ENCODE data around the gene IL2RA.
"Not testable (repeated sequence)": the region's sequence is repeated elsewhere in the genome, so short reads cannot be mapped to it uniquely, and the experiment has no call there.

IL2RA gene

GRCh38 chr10:6043377-6043776 is 18.8 kb downstream of the IL2RA start:
- H3K4me3 Mint-ChIP-seq, H3K27me3 Mint-ChIP-seq, ATAC-seq, H3K9me3 Mint-ChIP-seq: not testable (repeated sequence)
- Mint-ChIP-seq H3K36me3 (peaks cover 21% of the 10 kb centered on the region), H3K27ac (peak overlapping the region; percentile 87), H3K4me1 (peaks cover 66% of the 10 kb centered on the region)

GRCh38 chr10:6040205-6040604 is 22.0 kb downstream of the IL2RA start:
- Mint-ChIP-seq H3K27ac (no peak overlapping the region), H3K4me1 (peaks cover 64% of the 10 kb centered on the region), H3K36me3 (peaks cover 35% of the 10 kb centered on the region), H3K4me3 (no peak overlapping the region), H3K27me3 (no peaks in the 10 kb centered on the region), H3K9me3 (no peaks in the 10 kb centered on the region)
- no peak for ATAC-seq

GRCh38 chr10:6039711-6040110 is 22.5 kb downstream of the IL2RA start:
- peaks cover 63% of the 10 kb centered on the region for H3K4me1 Mint-ChIP-seq
- H3K27ac Mint-ChIP-seq, result no peak overlapping the region
- peaks cover 37% of the 10 kb centered on the region for H3K36me3 Mint-ChIP-seq
- no peaks in the 10 kb centered on the region for H3K9me3 Mint-ChIP-seq
- H3K4me3 Mint-ChIP-seq, result no peak overlapping the region
- H3K27me3 Mint-ChIP-seq, result no peaks in the 10 kb centered on the region
- ATAC-seq, result no peak

DNA sequence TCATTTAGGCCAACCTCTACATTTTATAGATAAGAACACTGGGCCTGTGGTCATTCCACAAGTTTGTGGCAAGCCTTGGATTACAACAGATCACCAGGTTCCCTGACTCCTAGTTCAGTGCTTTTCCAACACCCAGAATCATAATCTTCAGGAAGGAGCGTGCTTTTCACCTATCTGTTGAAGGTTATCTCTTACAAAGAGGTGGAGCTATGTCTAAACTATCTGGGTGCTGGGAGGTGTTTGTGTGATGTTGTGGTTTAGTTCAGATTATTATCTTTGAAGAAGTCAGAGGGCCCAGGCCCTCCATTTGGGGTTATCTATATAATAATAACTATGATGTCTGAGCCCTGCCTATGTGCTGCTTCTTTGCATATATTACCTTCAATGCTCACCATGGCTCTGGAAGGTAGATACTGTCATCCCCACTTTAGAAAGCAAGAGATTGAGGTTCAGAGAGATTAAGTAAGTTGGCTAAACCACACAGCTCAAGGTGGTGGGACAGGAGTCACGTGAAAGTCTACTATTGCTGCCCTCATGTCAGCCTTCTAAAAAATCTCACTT is 24.0 kb downstream of the IL2RA start:
- Mint-ChIP-seq H3K27ac (peak overlapping the region; percentile 75), H3K27me3 (no peaks in the 10 kb centered on the region), H3K4me1 (peaks cover 58% of the 10 kb centered on the region), H3K9me3 (no peaks in the 10 kb centered on the region), H3K4me3 (no peak overlapping the region), H3K36me3 (peaks cover 41% of the 10 kb centered on the region)
- ATAC-seq, result no peak

- ATAC-seq, result no peak
- peak overlapping the region; percentile 75 for H3K27ac Mint-ChIP-seq
- peaks cover 45% of the 10 kb centered on the region for H3K36me3 Mint-ChIP-seq
- H3K4me1 Mint-ChIP-seq, result peaks cover 56% of the 10 kb centered on the region
- no peaks in the 10 kb centered on the region for H3K27me3 Mint-ChIP-seq
- no peak overlapping the region for H3K4me3 Mint-ChIP-seq
- no peaks in the 10 kb centered on the region for H3K9me3 Mint-ChIP-seq
Measured at GRCh38 chr10:6037422-6037821, 24.7 kb downstream of the IL2RA start.

DNA sequence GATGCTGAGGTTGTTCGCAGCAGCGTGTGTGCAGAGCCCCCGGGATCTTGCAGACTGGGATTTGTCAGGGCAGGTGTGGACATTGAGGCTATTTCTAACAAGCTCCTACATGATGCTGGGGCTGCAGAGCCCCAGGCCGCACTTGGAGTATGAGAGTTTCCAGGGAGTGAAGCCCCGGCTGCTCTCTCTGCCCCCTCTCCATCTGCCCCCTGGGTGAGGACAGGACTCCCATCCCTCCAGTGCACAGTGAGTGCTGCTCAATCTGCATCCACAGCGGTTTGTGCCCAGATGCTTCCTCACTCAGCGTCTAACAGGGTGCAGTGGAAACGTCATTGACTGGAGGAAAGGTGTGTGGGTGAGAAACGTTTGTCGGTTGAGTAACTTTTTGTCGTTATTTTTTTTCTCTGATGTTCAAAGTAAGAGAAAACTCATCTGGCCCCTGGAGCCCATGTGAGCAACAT is 25.3 kb downstream of the IL2RA start:
- Mint-ChIP-seq H3K27ac (peak overlapping the region; percentile 75), H3K4me1 (peaks cover 56% of the 10 kb centered on the region), H3K4me3 (no peak overlapping the region), H3K27me3 (no peaks in the 10 kb centered on the region), H3K9me3 (no peaks in the 10 kb centered on the region), H3K36me3 (peaks cover 48% of the 10 kb centered on the region)
- ATAC-seq, result peak; percentile 86

- Mint-ChIP-seq H3K4me3 (no peak overlapping the region), H3K27ac (peak overlapping the region; percentile 75), H3K9me3 (no peaks in the 10 kb centered on the region), H3K27me3 (no peaks in the 10 kb centered on the region), H3K36me3 (peaks cover 48% of the 10 kb centered on the region), H3K4me1 (peaks cover 56% of the 10 kb centered on the region)
- ATAC-seq, result no peak
Measured at GRCh38 chr10:6035931-6036575, 26.1 kb downstream of the IL2RA start.

DNA sequence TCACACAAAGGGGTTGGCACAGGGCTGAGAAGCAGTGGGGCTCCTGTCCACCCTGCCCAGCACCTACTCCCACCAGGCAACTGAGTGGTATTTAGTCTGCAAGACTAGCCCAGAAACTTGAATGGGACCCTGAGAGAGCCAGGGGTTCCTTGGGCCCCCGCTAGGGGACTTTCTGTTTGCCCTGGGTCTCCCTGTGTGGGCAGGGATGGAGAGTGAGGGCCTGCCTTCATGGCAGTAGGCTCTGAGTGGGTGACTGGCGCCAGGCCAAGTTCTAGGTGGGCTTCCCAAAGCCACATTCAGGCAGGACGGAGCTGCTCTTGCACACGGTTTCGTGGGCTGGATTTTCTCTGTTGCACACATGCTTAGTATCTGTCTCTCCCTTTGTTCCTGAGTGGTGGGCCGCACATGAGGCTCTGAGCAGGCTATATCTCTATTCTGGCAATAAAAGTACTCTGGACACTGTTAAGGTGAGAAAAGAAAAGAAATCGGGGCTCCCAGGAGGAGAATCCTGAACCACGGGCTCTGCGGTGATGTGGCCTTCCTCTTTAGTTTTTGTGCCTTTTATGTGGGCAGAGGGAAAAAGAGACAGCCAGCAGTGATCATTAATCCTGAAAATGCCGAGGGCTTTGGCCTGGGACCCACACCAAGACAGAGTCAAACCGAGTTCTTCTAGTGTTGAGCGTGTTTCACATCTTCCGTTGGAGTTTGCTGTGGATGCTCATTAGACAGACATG is 26.9 kb downstream of the IL2RA start:
- Mint-ChIP-seq H3K9me3 (peaks cover 4% of the 10 kb centered on the region), H3K36me3 (peaks cover 56% of the 10 kb centered on the region), H3K4me1 (peaks cover 56% of the 10 kb centered on the region), H3K27me3 (no peaks in the 10 kb centered on the region), H3K27ac (peak overlapping the region; percentile 59), H3K4me3 (no peak overlapping the region)
- ATAC-seq, result no peak

- H3K36me3 Mint-ChIP-seq, result peaks cover 56% of the 10 kb centered on the region
- no peak for ATAC-seq
- peaks cover 4% of the 10 kb centered on the region for H3K9me3 Mint-ChIP-seq
- no peak overlapping the region for H3K4me3 Mint-ChIP-seq
- H3K4me1 Mint-ChIP-seq, result peaks cover 50% of the 10 kb centered on the region
- peak overlapping the region; percentile 59 for H3K27ac Mint-ChIP-seq
- H3K27me3 Mint-ChIP-seq, result no peaks in the 10 kb centered on the region
Measured at GRCh38 chr10:6034371-6034770, 27.8 kb downstream of the IL2RA start.

- no peak overlapping the region for H3K4me3 Mint-ChIP-seq
- peak overlapping the region; percentile 59 for H3K27ac Mint-ChIP-seq
- ATAC-seq, result no peak
- H3K9me3 Mint-ChIP-seq, result peaks cover 4% of the 10 kb centered on the region
- H3K4me1 Mint-ChIP-seq, result peaks cover 46% of the 10 kb centered on the region
- H3K27me3 Mint-ChIP-seq, result no peaks in the 10 kb centered on the region
- H3K36me3 Mint-ChIP-seq, result peaks cover 52% of the 10 kb centered on the region
Measured at GRCh38 chr10:6033954-6034353, 28.2 kb downstream of the IL2RA start.

GRCh38 chr10:6030940-6031339 is 31.2 kb downstream of the IL2RA start:
- no peak overlapping the region for H3K27ac Mint-ChIP-seq
- no peak for ATAC-seq

GRCh38 chr10:6030217-6030616 is 31.9 kb downstream of the IL2RA start:
- H3K36me3 Mint-ChIP-seq, result peaks cover 48% of the 10 kb centered on the region
- H3K4me1 Mint-ChIP-seq, result peaks cover 24% of the 10 kb centered on the region
- peaks cover 4% of the 10 kb centered on the region for H3K9me3 Mint-ChIP-seq
- no peak for ATAC-seq
- H3K4me3 Mint-ChIP-seq, result no peak overlapping the region
- no peak overlapping the region for H3K27ac Mint-ChIP-seq
- no peaks in the 10 kb centered on the region for H3K27me3 Mint-ChIP-seq

More at GRCh38 chr10:6030940-6031339, 31.2 kb downstream of the IL2RA start:
- peaks cover 28% of the 10 kb centered on the region for H3K4me1 Mint-ChIP-seq
- H3K36me3 Mint-ChIP-seq, result peaks cover 51% of the 10 kb centered on the region
- H3K27me3 Mint-ChIP-seq, result no peaks in the 10 kb centered on the region
- H3K9me3 Mint-ChIP-seq, result peaks cover 4% of the 10 kb centered on the region
- H3K4me3 Mint-ChIP-seq, result no peak overlapping the region

DNA sequence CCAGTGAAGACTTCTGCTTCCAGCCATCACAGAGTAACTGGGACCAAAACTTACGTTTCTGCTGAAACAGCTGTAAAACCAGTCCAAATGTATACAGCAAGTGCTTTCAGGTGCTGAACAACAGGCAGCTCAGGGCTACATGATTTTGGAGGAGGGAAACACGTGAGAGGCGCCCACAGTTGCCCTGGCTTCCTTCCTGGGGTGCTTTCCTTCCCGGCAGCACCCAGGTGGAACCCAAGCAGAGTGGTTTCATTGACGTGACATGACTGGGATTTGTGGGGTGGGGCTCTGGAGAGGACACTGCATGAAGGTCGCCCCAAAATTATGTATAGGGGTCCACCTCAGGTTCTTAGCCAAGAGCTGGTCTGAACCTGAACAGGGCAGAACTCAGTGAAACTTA is 34.2 kb downstream of the IL2RA start:
- peaks cover 55% of the 10 kb centered on the region for H3K36me3 Mint-ChIP-seq
- H3K27me3 Mint-ChIP-seq, result no peaks in the 10 kb centered on the region
- no peak overlapping the region for H3K27ac Mint-ChIP-seq
- H3K4me1 Mint-ChIP-seq, result peaks cover 11% of the 10 kb centered on the region
- ATAC-seq, result no peak
- H3K4me3 Mint-ChIP-seq, result no peak overlapping the region
- H3K9me3 Mint-ChIP-seq, result peaks cover 4% of the 10 kb centered on the region

- H3K4me1 Mint-ChIP-seq, result peaks cover 15% of the 10 kb centered on the region
Measured at GRCh38 chr10:6025683-6026255, 36.4 kb downstream of the IL2RA start.

DNA sequence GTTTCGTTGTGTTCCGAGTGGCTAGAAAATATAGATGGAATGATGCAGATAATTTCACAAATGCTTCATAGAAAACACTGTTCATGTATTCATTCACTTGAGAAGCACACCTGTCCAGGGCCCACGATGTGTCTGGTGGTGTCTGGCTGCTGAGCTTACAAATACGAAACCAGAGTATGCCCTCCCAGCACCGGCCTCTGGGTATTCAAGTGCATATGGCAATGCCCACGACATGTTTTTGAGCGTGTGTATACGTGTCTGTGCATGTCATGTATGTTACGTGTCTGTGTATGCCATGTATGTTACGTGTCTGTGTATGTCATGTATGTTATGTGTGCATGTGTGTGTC is 37.9 kb downstream of the IL2RA start:
- Mint-ChIP-seq H3K9me3 (no peaks in the 10 kb centered on the region), H3K27me3 (no peaks in the 10 kb centered on the region), H3K4me3 (no peak overlapping the region), H3K36me3 (peaks cover 68% of the 10 kb centered on the region), H3K27ac (no peak overlapping the region), H3K4me1 (peaks cover 16% of the 10 kb centered on the region)
- no peak for ATAC-seq

More at GRCh38 chr10:6025683-6026255, 36.4 kb downstream of the IL2RA start:
- H3K4me3 Mint-ChIP-seq, result no peak overlapping the region
- no peak for ATAC-seq
- H3K27me3 Mint-ChIP-seq, result no peaks in the 10 kb centered on the region
- no peak overlapping the region for H3K27ac Mint-ChIP-seq
- H3K36me3 Mint-ChIP-seq, result peaks cover 65% of the 10 kb centered on the region
- peaks cover 2% of the 10 kb centered on the region for H3K9me3 Mint-ChIP-seq

Measured in stimulated activated memory B cell treated with anti-CD40 and anti-IgM and Interleukin-4, amounts not matched to agents 10 μg/mL and 1 μg/mL and 100 μg/mL, for 72 hours (primary cell).